Measurements from ENCODE around the gene STN1. TPM values are rescaled to one million over a fixed set of nuclear protein-coding genes. Genes with fewer than 3 reads are reported as not detected.

The STN1 gene
- total RNA-seq, 1 experiment from 2014 or later, result 74.7 TPM

GRCh38 chr10:103834436-103835095 lies 83.4 kb downstream of the STN1 start:
- H3K36me3 ChIP-seq (ENCODE audit: control insufficient read depth in 1 of 2, insufficient read depth in 2 of 2, low read length in 2 of 2), result no peaks in the 10 kb centered on the region
- H3K27ac ChIP-seq (ENCODE audit: low read depth, low read length), result no peak overlapping the region
- H3K9ac ChIP-seq (ENCODE audit: low read length), result no peak overlapping the region
- POLR2A ChIA-PET, result interaction anchor here (0.6 kb wide), 1 partner anchor 13 kb away, joined by 3 read pairs; no protein-coding TSS in a partner anchor
- H3K4me3 ChIP-seq (replicated peaks in 1 of 2; ENCODE audit: low read depth in 1 of 2, low read length in 2 of 2), result no peak overlapping the region
- intact Hi-C loops (cut with micrococcal nuclease), result no loop called here
- TF ChIP-seq ZFX (IDR thresholded peaks at IDR 0.05) (no peak), EGR1 (IDR thresholded peaks at IDR 0.05; ENCODE audit: low read depth) (no peak), EZH2 (IDR thresholded peaks at IDR 0.05) (no peak), CEBPB (IDR thresholded peaks at IDR 0.05; ENCODE audit: low read depth) (no peak), CTCF (IDR thresholded peaks at IDR 0.05 in 2 of 3, conservative IDR thresholded peaks at IDR 0.05 in 1 of 3; ENCODE audit: borderline replicate concordance in 1 of 3, insufficient read depth in 1 of 3, low read depth in 2 of 3, low read length in 2 of 3) (no peak), ZBTB33 (IDR thresholded peaks at IDR 0.05; ENCODE audit: extremely low read depth, insufficient replicate concordance, low read length) (no peak), CBX3 (IDR thresholded peaks at IDR 0.05; ENCODE audit: low read depth) (no peak), ZNF274 (IDR thresholded peaks at IDR 0.05; ENCODE audit: low read depth, low read length) (no peak), RAD21 (IDR thresholded peaks at IDR 0.05; ENCODE audit: low read depth) (no peak), REST (IDR thresholded peaks at IDR 0.05; ENCODE audit: low read depth) (no peak), TCF7L2 (IDR thresholded peaks at IDR 0.05; ENCODE audit: borderline replicate concordance, extremely low read depth, insufficient read depth, insufficient read length) (no peak), JUND (IDR thresholded peaks at IDR 0.05) (no peak), ELF1 (IDR thresholded peaks at IDR 0.05; ENCODE audit: borderline replicate concordance, low read depth) (no peak)
- H2AFZ ChIP-seq (ENCODE audit: low read depth, low read length, poor library complexity, severe bottlenecking), result no peak overlapping the region
- no peaks in the 10 kb centered on the region for H3K27me3 ChIP-seq (ENCODE audit: insufficient read depth, low read length)
- no peaks in the 10 kb centered on the region for H3K9me2 ChIP-seq (ENCODE audit: insufficient read depth)
- H4K20me1 ChIP-seq (ENCODE audit: insufficient read depth), result no peaks in the 10 kb centered on the region
- no peaks in the 10 kb centered on the region for H3K9me3 ChIP-seq (ENCODE audit: control insufficient read depth in 1 of 2, insufficient read depth in 1 of 2, low read depth in 1 of 2, low read length in 2 of 2)
- DNase-seq (ENCODE audit: low read depth, low spot score), result no peak
- CTCF ChIA-PET, result interaction anchor here (2.1 kb wide), 1 partner anchor 14 kb away, joined by 6 read pairs; no protein-coding TSS in a partner anchor
- no peak for ATAC-seq
- BruUV-seq (replicated peaks), result no TSS peak
- RAD21 ChIA-PET (ENCODE audit: low non-redundant PET in 1 of 2, low total read pairs in 2 of 2, uncharacterized antibody in 2 of 2, unreplicated experiment in 2 of 2), result no interaction called here
- H3K79me2 ChIP-seq (ENCODE audit: insufficient read depth, low read length), result no peaks in the 10 kb centered on the region
- H3K4me1 ChIP-seq (ENCODE audit: control insufficient read depth in 1 of 2, insufficient read depth in 2 of 2, low read length in 2 of 2), result no peaks in the 10 kb centered on the region
- H3K4me2 ChIP-seq (ENCODE audit: low read length), result no peak overlapping the region
